HCT116 (cell line): ENCODE measurements around the gene GRIK3.

Experiments used
- EZH2 ChIP-seq: fragments of 200-600 bp; sonication (generic); IDR thresholded peaks from 2 replicates; pipeline ENCODE4 v1.6.1; 2017; ENCODE audit warnings: antibody characterized with exemption, mixed run types
- POLR2AphosphoS5 ChIP-seq: IDR thresholded peaks from 2 replicates; pipeline ENCODE4 v1.6.1; 2011; ENCODE audit warnings: mild to moderate bottlenecking, low read depth, low read length, moderate library complexity
- TCF7L2 ChIP-seq: IDR thresholded peaks from 2 replicates; pipeline ENCODE4 v1.7.0; 2011; ENCODE audit warnings: borderline replicate concordance, inconsistent platforms; ENCODE audit not compliant: insufficient read depth, insufficient read length; ENCODE audit errors: extremely low read depth
- TF ChIP-seq, protein P1 (sequence below), 3 experiments: fragments of 200-600 bp in 1 of 3; sonication (generic) in 1 of 3; IDR thresholded peaks in 2 of 3; conservative IDR thresholded peaks in 1 of 3; 2 replicates each; pipeline ENCODE4 v1.5.1; 2012 to 2017; ENCODE audit warnings: low read depth in 2 of 3, low read length in 2 of 3, antibody characterized with exemption in 1 of 3, borderline replicate concordance in 1 of 3, control low read depth in 1 of 3, mild to moderate bottlenecking in 1 of 3, mixed read lengths in 1 of 3, mixed run types in 1 of 3, moderate library complexity in 1 of 3; ENCODE audit not compliant: insufficient read depth in 1 of 3

GRCh38 chr1:37056325-37056724 lies 22.0 kb upstream of the GRIK3 start:
- TF ChIP-seq TCF7L2 (no peak), EZH2 (no peak), POLR2AphosphoS5 (no peak)
- TF ChIP-seq, protein P1, sequence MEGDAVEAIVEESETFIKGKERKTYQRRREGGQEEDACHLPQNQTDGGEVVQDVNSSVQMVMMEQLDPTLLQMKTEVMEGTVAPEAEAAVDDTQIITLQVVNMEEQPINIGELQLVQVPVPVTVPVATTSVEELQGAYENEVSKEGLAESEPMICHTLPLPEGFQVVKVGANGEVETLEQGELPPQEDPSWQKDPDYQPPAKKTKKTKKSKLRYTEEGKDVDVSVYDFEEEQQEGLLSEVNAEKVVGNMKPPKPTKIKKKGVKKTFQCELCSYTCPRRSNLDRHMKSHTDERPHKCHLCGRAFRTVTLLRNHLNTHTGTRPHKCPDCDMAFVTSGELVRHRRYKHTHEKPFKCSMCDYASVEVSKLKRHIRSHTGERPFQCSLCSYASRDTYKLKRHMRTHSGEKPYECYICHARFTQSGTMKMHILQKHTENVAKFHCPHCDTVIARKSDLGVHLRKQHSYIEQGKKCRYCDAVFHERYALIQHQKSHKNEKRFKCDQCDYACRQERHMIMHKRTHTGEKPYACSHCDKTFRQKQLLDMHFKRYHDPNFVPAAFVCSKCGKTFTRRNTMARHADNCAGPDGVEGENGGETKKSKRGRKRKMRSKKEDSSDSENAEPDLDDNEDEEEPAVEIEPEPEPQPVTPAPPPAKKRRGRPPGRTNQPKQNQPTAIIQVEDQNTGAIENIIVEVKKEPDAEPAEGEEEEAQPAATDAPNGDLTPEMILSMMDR (IDR thresholded peaks at IDR 0.05 in 2 of 3, conservative IDR thresholded peaks at IDR 0.05 in 1 of 3; ENCODE audit: borderline replicate concordance in 1 of 3, insufficient read depth in 1 of 3, low read depth in 2 of 3, low read length in 2 of 3), result no peak
